ENCODE data around the gene LRRC8A.
"Not testable (repeated sequence)": the region's sequence is repeated elsewhere in the genome, so short reads cannot be mapped to it uniquely, and the experiment has no call there.

DNA sequence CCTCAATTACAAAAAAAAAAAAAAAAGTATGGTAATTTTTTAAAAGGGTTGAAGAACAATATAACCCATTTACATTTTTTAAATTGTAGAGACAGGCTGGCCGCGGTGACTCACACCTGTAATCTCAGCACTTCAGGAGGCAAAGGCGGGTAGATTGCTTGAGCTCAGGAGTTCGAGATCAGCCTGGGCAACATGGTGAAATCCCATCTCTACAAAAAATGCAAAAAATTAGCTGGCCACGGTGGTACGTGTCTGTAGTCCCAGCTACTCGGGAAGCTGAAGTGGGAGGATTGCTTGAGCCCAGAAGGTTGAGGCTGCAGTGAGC, 11.0 kb upstream of the LRRC8A start:
- not testable (repeated sequence) for TF ChIP-seq CTCF (conservative IDR thresholded peaks at IDR 0.05; ENCODE audit: low read length); EZH2phosphoT487 (IDR thresholded peaks at IDR 0.05; ENCODE audit: borderline replicate concordance)
